Panc1 (cell line): Measurements from ENCODE around the gene GRID1. TPM values are rescaled to one million over a fixed set of nuclear protein-coding genes. Genes with fewer than 3 reads are reported as not detected.

Experiments used
- ATAC-seq: fragments of 200-7000 bp; cut with Tn5 transposase; 2 replicates; pipeline ENCODE4 v1.9.1; 2020; ENCODE audit warnings: mild to moderate bottlenecking, moderate library complexity
- BruUV-seq: library from RNA; stranded (reverse); fragments of 400-500 nt; replicated peaks from 2 replicates; lab custom pipeline; 2021; lab: Mats Ljungman, UMichigan
- CTCF ChIA-PET: fragments of 300-600 bp; sonication (Branson Sonifier 250); formaldehyde crosslinking; loops from one replicate; lab custom pipeline; 2022; ENCODE audit warnings: antibody characterized with exemption; lab: Charles Lee
- POLR2A ChIA-PET: fragments of 300-600 bp; sonication (Branson Sonifier 250); formaldehyde crosslinking; loops from one replicate; lab custom pipeline; 2022; ENCODE audit warnings: antibody characterized with exemption; lab: Charles Lee
- DNase-seq: peaks from one replicate; pipeline ENCODE4 v3.0.0-alpha.2; 2010; ENCODE audit warnings: low read depth, low spot score
- H3K27ac ChIP-seq: 2 replicates; pipeline ENCODE4 v1.5.1; 2011; ENCODE audit warnings: mild to moderate bottlenecking, low read length, inconsistent platforms
- H3K27me3 ChIP-seq: fragments of 200-500 bp; sonication (Bioruptor generic); 2 replicates; pipeline ENCODE4 v1.6.0; 2014; ENCODE audit warnings: low read length, inconsistent platforms; ENCODE audit not compliant: control insufficient read depth, insufficient read depth
- H3K36me3 ChIP-seq: fragments of 200-500 bp; sonication (Bioruptor generic); 2 replicates; pipeline ENCODE4 v1.5.1; 2014; ENCODE audit warnings: inconsistent platforms, mild to moderate bottlenecking, low read length, moderate library complexity; ENCODE audit not compliant: control insufficient read depth, insufficient read depth
- H3K4me1 ChIP-seq: 2 replicates; pipeline ENCODE4 v1.5.1; 2011; ENCODE audit warnings: inconsistent platforms, mild to moderate bottlenecking, low read length, moderate library complexity; ENCODE audit not compliant: control insufficient read depth, insufficient read depth
- H3K4me3 ChIP-seq, 2 experiments: 2 replicates each; pipeline ENCODE4 v1.5.1; 2011 to 2012; ENCODE audit warnings: low read depth in 2 of 2, low read length in 2 of 2, mild to moderate bottlenecking in 2 of 2, inconsistent platforms in 1 of 2, moderate library complexity in 1 of 2
- H3K9me3 ChIP-seq: fragments of 200-500 bp; sonication (Bioruptor generic); 2 replicates; pipeline ENCODE4 v1.5.1; 2014; ENCODE audit warnings: low read depth, mild to moderate bottlenecking, inconsistent platforms, low read length, moderate library complexity; ENCODE audit not compliant: control insufficient read depth, insufficient read depth
- POLR2AphosphoS5 ChIP-seq: IDR thresholded peaks from 2 replicates; pipeline ENCODE4 v1.6.1; 2012; ENCODE audit warnings: mild to moderate bottlenecking, low read depth, low read length, moderate library complexity
- SIN3A ChIP-seq: IDR thresholded peaks from 2 replicates; pipeline ENCODE4 v1.6.1; 2012; ENCODE audit warnings: low read depth, mild to moderate bottlenecking, low read length, moderate library complexity, borderline replicate concordance; ENCODE audit not compliant: insufficient read depth
- TCF7L2 ChIP-seq: IDR thresholded peaks from 2 replicates; pipeline ENCODE4 v1.6.1; 2011; ENCODE audit warnings: mild to moderate bottlenecking, low read depth, low read length, inconsistent platforms
- in situ Hi-C: cut with HindIII; loops from 2 replicates; pipeline ENCODE4 v1.10.0; 2016; ENCODE audit warnings: low sequenced_read_pairs, low pct_unique_long_range_greater_than_20kb
- intact Hi-C: fragments of 100-400 bp; cut with micrococcal nuclease; formaldehyde crosslinking; loops from one replicate; pipeline ENCODE4 v1.10.0; 2022; ENCODE audit not compliant: unreplicated experiment
- total RNA-seq: library from RNA; stranded (reverse); gene quantifications from one replicate; pipeline ENCODE4 v1.2.1, GENCODE V29; 2021; ENCODE audit not compliant: unreplicated experiment
- TF ChIP-seq, protein P1 (sequence below), 2 experiments: IDR thresholded peaks; 2 replicates each; pipeline ENCODE4 v1.6.1; 2011 to 2012; ENCODE audit warnings: low read depth in 2 of 2, control low read depth in 1 of 2, low read length in 1 of 2, mild to moderate bottlenecking in 1 of 2, moderate library complexity in 1 of 2; ENCODE audit not compliant: insufficient read depth in 1 of 2
- TF ChIP-seq, protein P2 (sequence below): fragments of 450-650 bp; IDR thresholded peaks from 2 replicates; pipeline ENCODE4 v1.5.1; 2017; ENCODE audit warnings: mild to moderate bottlenecking

The GRID1 gene
- total RNA-seq, 1 experiment from 2014 or later: 2.3 TPM

DNA sequence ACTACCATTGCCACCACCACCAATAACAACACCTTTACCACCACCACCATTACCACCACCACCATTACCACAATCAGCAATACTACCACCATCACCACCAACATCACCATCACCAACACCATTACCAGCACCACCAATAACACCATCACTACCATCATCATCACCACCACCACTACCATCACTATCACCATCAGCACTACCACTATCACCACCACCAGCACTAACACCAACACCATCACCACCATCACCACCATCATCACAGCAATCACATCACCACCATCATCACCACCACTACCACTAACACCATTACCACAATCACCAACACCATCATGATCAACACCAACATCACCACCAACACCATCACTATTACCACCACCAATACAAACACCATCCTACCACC lies 249.5 kb downstream of the GRID1 start:
- TF ChIP-seq POLR2AphosphoS5 (no peak), TCF7L2 (no peak), SIN3A (no peak)
- TF ChIP-seq, protein P1, sequence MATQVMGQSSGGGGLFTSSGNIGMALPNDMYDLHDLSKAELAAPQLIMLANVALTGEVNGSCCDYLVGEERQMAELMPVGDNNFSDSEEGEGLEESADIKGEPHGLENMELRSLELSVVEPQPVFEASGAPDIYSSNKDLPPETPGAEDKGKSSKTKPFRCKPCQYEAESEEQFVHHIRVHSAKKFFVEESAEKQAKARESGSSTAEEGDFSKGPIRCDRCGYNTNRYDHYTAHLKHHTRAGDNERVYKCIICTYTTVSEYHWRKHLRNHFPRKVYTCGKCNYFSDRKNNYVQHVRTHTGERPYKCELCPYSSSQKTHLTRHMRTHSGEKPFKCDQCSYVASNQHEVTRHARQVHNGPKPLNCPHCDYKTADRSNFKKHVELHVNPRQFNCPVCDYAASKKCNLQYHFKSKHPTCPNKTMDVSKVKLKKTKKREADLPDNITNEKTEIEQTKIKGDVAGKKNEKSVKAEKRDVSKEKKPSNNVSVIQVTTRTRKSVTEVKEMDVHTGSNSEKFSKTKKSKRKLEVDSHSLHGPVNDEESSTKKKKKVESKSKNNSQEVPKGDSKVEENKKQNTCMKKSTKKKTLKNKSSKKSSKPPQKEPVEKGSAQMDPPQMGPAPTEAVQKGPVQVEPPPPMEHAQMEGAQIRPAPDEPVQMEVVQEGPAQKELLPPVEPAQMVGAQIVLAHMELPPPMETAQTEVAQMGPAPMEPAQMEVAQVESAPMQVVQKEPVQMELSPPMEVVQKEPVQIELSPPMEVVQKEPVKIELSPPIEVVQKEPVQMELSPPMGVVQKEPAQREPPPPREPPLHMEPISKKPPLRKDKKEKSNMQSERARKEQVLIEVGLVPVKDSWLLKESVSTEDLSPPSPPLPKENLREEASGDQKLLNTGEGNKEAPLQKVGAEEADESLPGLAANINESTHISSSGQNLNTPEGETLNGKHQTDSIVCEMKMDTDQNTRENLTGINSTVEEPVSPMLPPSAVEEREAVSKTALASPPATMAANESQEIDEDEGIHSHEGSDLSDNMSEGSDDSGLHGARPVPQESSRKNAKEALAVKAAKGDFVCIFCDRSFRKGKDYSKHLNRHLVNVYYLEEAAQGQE (IDR thresholded peaks at IDR 0.05; ENCODE audit: insufficient read depth in 1 of 2, low read depth in 2 of 2, low read length in 1 of 2): no peak
- TF ChIP-seq, protein P2, sequence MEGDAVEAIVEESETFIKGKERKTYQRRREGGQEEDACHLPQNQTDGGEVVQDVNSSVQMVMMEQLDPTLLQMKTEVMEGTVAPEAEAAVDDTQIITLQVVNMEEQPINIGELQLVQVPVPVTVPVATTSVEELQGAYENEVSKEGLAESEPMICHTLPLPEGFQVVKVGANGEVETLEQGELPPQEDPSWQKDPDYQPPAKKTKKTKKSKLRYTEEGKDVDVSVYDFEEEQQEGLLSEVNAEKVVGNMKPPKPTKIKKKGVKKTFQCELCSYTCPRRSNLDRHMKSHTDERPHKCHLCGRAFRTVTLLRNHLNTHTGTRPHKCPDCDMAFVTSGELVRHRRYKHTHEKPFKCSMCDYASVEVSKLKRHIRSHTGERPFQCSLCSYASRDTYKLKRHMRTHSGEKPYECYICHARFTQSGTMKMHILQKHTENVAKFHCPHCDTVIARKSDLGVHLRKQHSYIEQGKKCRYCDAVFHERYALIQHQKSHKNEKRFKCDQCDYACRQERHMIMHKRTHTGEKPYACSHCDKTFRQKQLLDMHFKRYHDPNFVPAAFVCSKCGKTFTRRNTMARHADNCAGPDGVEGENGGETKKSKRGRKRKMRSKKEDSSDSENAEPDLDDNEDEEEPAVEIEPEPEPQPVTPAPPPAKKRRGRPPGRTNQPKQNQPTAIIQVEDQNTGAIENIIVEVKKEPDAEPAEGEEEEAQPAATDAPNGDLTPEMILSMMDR: no peak
- no TSS peak for BruUV-seq
- Histone ChIP-seq H3K4me3 (no peak overlapping the region), H3K4me1 (no peaks in the 10 kb centered on the region), H3K36me3 (no peaks in the 10 kb centered on the region), H3K27me3 (no peaks in the 10 kb centered on the region), H3K9me3 (no peaks in the 10 kb centered on the region), H3K27ac (no peak overlapping the region)
- CTCF ChIA-PET: no interaction called here
- in situ Hi-C loops (no loop called here), intact Hi-C loops (no loop called here)
- POLR2A ChIA-PET: no interaction called here
- no peak for DNase-seq
- no peak for ATAC-seq

DNA sequence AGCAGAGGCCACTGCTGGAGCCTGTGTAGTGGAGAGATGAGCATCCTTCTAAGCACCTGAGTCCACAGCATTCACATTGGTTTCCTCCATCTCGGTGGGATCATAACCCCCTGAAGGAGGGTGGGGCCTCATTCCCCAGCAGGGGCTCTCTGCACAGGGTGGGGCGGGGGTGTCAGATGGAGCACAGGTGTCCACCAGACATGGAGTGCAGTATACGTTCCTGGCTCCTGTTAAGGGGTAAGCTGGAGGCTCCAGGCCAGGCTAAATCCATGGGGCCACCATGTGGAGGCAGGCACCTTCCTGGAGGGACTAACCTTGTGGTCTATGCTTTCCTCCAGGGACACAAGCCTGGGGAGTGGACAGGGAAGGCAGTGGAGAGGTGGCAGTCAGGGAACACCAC lies 252.6 kb downstream of the GRID1 start:
- Histone ChIP-seq H3K36me3 (no peaks in the 10 kb centered on the region), H3K27ac (no peak overlapping the region), H3K27me3 (no peaks in the 10 kb centered on the region), H3K9me3 (no peaks in the 10 kb centered on the region), H3K4me1 (no peaks in the 10 kb centered on the region), H3K4me3 (no peak overlapping the region)
- TF ChIP-seq, protein P2: no peak
- TF ChIP-seq, protein P1 (IDR thresholded peaks at IDR 0.05; ENCODE audit: insufficient read depth in 1 of 2, low read depth in 2 of 2, low read length in 1 of 2): no peak
- TF ChIP-seq SIN3A (no peak), TCF7L2 (no peak), POLR2AphosphoS5 (no peak)
- no TSS peak for BruUV-seq
- in situ Hi-C loops (no loop called here), intact Hi-C loops (no loop called here)
- ChIA-PET POLR2A (no interaction called here), CTCF (no interaction called here)
- ATAC-seq (no peak), DNase-seq (no peak)
